Measurements from ENCODE around the gene BTC.

Gene BTC

GRCh38 chr4:74757136-74757535 lies 37.2 kb downstream of the BTC start:
- H3K4me3 Mint-ChIP-seq, result no peak overlapping the region
- H3K27ac Mint-ChIP-seq, result no peak overlapping the region
- H3K4me1 Mint-ChIP-seq, result peaks cover 16% of the 10 kb centered on the region
- no peak for TF ChIP-seq CTCF (IDR thresholded peaks at IDR 0.05; ENCODE audit: unreplicated experiment in 3 of 3)
- no peaks in the 10 kb centered on the region for H3K9me3 Mint-ChIP-seq
- H3K27me3 Mint-ChIP-seq (ENCODE audit: low read depth), result no peaks in the 10 kb centered on the region
- no peaks in the 10 kb centered on the region for H3K36me3 Mint-ChIP-seq (ENCODE audit: low read depth)

- Mint-ChIP-seq H3K4me3 (no peak overlapping the region), H3K9me3 (no peaks in the 10 kb centered on the region), H3K36me3 (ENCODE audit: low read depth) (no peaks in the 10 kb centered on the region), H3K27ac (no peak overlapping the region), H3K4me1 (peaks cover 16% of the 10 kb centered on the region), H3K27me3 (ENCODE audit: low read depth) (no peaks in the 10 kb centered on the region)
- TF ChIP-seq CTCF (IDR thresholded peaks at IDR 0.05; ENCODE audit: unreplicated experiment in 3 of 3), result no peak
Observed at GRCh38 chr4:74755486-74755885, 38.8 kb downstream of the BTC start.

GRCh38 chr4:74754218-74754617 lies 40.1 kb downstream of the BTC start:
- Mint-ChIP-seq H3K4me3 (no peak overlapping the region), H3K27ac (no peak overlapping the region), H3K9me3 (no peaks in the 10 kb centered on the region), H3K27me3 (ENCODE audit: low read depth) (no peaks in the 10 kb centered on the region), H3K36me3 (ENCODE audit: low read depth) (no peaks in the 10 kb centered on the region), H3K4me1 (peaks cover 16% of the 10 kb centered on the region)
- TF ChIP-seq CTCF (IDR thresholded peaks at IDR 0.05; ENCODE audit: unreplicated experiment in 3 of 3), result no peak

- Mint-ChIP-seq H3K4me3 (no peak overlapping the region), H3K36me3 (ENCODE audit: low read depth) (no peaks in the 10 kb centered on the region), H3K27ac (no peak overlapping the region), H3K9me3 (no peaks in the 10 kb centered on the region), H3K4me1 (peaks cover 6% of the 10 kb centered on the region), H3K27me3 (ENCODE audit: low read depth) (no peaks in the 10 kb centered on the region)
- no peak for TF ChIP-seq CTCF (IDR thresholded peaks at IDR 0.05; ENCODE audit: unreplicated experiment in 3 of 3)
Observed at GRCh38 chr4:74752798-74753197, 41.5 kb downstream of the BTC start.

- no peak overlapping the region for H3K4me3 Mint-ChIP-seq
- H3K4me1 Mint-ChIP-seq, result peaks cover 4% of the 10 kb centered on the region
- H3K27me3 Mint-ChIP-seq (ENCODE audit: low read depth), result no peaks in the 10 kb centered on the region
- TF ChIP-seq CTCF (IDR thresholded peaks at IDR 0.05; ENCODE audit: unreplicated experiment in 3 of 3), result no peak
- H3K36me3 Mint-ChIP-seq (ENCODE audit: low read depth), result no peaks in the 10 kb centered on the region
- no peaks in the 10 kb centered on the region for H3K9me3 Mint-ChIP-seq
- H3K27ac Mint-ChIP-seq, result no peak overlapping the region
Observed at GRCh38 chr4:74751856-74752255, 42.5 kb downstream of the BTC start.

- H3K27ac Mint-ChIP-seq, result no peak overlapping the region
- H3K4me1 Mint-ChIP-seq, result peaks cover 4% of the 10 kb centered on the region
- no peaks in the 10 kb centered on the region for H3K36me3 Mint-ChIP-seq (ENCODE audit: low read depth)
- H3K27me3 Mint-ChIP-seq (ENCODE audit: low read depth), result no peaks in the 10 kb centered on the region
- TF ChIP-seq CTCF (IDR thresholded peaks at IDR 0.05; ENCODE audit: unreplicated experiment in 3 of 3), result no peak
- no peak overlapping the region for H3K4me3 Mint-ChIP-seq
- H3K9me3 Mint-ChIP-seq, result no peaks in the 10 kb centered on the region
Observed at GRCh38 chr4:74751247-74751646, 43.1 kb downstream of the BTC start.

Data from nephron (organoid).